Neural cell (in vitro differentiated cells): ENCODE measurements around the gene ZNF532.

Experiments used
- EZH2 ChIP-seq: fragments of 200-600, 300-800 bp; shearing (Covaris generic), sonication (generic); IDR thresholded peaks from 2 replicates; pipeline ENCODE4 v1.6.1; 2014; ENCODE audit warnings: antibody characterized with exemption, low read length, borderline replicate concordance, mild to moderate bottlenecking; ENCODE audit not compliant: insufficient read depth, poor library complexity, severe bottlenecking
- RAD21 ChIP-seq: fragments of 450-650 bp; conservative IDR thresholded peaks from 2 replicates; pipeline ENCODE4 v1.6.1; 2014; ENCODE audit warnings: antibody characterized with exemption, mild to moderate bottlenecking, moderate library complexity
- SMC3 ChIP-seq: fragments of 450-650 bp; conservative IDR thresholded peaks from 2 replicates; pipeline ENCODE4 v1.6.1; 2014; ENCODE audit warnings: antibody characterized with exemption, mild to moderate bottlenecking, moderate library complexity; ENCODE audit not compliant: poor library complexity
- TAF1 ChIP-seq: IDR thresholded peaks from 2 replicates; pipeline ENCODE4 v1.6.1; 2012; ENCODE audit warnings: low read depth
- TF ChIP-seq, protein P1 (sequence below): fragments of 450-650 bp; IDR thresholded peaks from 2 replicates; pipeline ENCODE4 v1.5.1; 2014; ENCODE audit warnings: antibody characterized with exemption, mild to moderate bottlenecking, moderate library complexity; ENCODE audit not compliant: poor library complexity, severe bottlenecking

DNA sequence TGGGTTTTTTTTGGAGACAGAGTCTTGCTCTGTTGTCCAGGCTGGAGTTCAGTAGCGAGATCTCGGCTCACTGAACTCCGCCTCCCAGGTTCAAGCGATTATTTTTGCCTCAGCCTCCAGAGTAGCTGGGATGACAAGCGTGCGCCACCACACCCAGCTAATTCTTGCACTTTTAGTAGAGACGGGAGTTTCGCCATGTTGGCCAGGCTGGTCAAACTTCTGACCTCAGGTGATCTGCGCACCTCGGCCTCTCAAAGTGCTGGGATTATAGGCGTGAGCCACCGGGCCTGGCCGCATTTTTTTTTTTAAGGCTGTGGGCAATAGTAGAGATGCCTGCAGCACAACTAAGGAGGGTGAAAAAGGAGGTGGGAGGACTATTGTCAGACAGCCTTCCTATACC is 41.7 kb upstream of the ZNF532 start:
- TF ChIP-seq, protein P1, sequence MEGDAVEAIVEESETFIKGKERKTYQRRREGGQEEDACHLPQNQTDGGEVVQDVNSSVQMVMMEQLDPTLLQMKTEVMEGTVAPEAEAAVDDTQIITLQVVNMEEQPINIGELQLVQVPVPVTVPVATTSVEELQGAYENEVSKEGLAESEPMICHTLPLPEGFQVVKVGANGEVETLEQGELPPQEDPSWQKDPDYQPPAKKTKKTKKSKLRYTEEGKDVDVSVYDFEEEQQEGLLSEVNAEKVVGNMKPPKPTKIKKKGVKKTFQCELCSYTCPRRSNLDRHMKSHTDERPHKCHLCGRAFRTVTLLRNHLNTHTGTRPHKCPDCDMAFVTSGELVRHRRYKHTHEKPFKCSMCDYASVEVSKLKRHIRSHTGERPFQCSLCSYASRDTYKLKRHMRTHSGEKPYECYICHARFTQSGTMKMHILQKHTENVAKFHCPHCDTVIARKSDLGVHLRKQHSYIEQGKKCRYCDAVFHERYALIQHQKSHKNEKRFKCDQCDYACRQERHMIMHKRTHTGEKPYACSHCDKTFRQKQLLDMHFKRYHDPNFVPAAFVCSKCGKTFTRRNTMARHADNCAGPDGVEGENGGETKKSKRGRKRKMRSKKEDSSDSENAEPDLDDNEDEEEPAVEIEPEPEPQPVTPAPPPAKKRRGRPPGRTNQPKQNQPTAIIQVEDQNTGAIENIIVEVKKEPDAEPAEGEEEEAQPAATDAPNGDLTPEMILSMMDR: no peak
- no peak for TF ChIP-seq SMC3
- no peak for TF ChIP-seq TAF1
- TF ChIP-seq RAD21: no peak
- TF ChIP-seq EZH2: no peak
